Coronary artery (tissue), 2 donors: ENCODE results near the gene USP53.
A peak's percentile ranks its signal among the peaks of the same experiment; 100 is the strongest.

Experiments
- DNase-seq: peaks from one replicate; pipeline ENCODE4 v3.0.0-alpha.2; 2017; ENCODE audit warnings: low spot score
- H3K27ac ChIP-seq, 2 donors: fragments of 200-600 bp; sonication (generic); one replicate each; pipeline ENCODE4 v1.5.1; 2016 to 2019
- H3K4me3 ChIP-seq: fragments of 200-600 bp; sonication (generic); 2 replicates; pipeline ENCODE4 v1.5.1; 2016; ENCODE audit warnings: mild to moderate bottlenecking, moderate library complexity
- TF ChIP-seq, protein P1 (sequence below): fragments of 200-600 bp; sonication (generic); IDR thresholded peaks from one replicate; pipeline ENCODE4 v1.5.1; 2019; ENCODE audit warnings: antibody characterized with exemption

USP53 gene

DNA sequence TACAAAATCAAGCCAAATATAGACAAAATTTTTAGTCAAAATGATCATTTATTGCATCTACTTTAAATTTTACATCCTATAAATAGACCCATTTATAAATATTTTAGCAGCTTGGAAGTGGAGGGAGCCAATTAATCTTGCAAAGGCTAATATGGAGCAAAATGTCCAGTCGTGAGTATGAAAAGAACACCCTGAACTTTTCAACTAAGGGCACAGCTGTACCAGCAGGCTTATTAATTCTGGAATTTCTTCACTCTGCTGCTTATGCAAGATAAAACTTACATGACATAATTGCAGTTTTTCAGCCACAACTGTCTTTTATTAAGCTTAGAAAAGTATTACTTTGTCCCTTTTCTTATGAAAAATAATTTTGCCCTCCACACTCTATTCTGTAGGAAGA, 22.9 kb upstream of the USP53 start:
- TF ChIP-seq, protein P1, sequence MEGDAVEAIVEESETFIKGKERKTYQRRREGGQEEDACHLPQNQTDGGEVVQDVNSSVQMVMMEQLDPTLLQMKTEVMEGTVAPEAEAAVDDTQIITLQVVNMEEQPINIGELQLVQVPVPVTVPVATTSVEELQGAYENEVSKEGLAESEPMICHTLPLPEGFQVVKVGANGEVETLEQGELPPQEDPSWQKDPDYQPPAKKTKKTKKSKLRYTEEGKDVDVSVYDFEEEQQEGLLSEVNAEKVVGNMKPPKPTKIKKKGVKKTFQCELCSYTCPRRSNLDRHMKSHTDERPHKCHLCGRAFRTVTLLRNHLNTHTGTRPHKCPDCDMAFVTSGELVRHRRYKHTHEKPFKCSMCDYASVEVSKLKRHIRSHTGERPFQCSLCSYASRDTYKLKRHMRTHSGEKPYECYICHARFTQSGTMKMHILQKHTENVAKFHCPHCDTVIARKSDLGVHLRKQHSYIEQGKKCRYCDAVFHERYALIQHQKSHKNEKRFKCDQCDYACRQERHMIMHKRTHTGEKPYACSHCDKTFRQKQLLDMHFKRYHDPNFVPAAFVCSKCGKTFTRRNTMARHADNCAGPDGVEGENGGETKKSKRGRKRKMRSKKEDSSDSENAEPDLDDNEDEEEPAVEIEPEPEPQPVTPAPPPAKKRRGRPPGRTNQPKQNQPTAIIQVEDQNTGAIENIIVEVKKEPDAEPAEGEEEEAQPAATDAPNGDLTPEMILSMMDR = no peak
- H3K4me3 ChIP-seq = no peak overlapping the region
- H3K27ac ChIP-seq = no peak overlapping the region
- no peak for DNase-seq

DNA sequence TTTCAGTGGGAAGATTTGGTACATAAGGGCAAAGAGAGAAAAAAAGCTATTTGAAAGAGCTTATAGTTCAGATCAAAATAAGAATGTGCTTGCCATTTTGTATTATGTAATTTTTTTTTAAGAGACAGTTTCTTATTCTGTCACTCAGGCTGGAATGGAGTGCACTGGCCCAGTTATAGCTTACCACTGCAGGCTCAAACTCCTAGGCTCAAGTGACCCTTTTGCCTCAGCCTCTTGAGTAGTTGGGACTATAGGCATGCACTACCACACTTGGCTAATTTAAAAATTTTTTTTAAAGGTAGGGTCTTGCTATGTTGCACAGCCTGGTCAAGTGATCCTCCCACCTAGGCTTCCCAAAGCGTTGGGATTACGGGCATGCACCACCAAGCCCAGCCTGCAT, 22.2 kb upstream of the USP53 start:
- no peak overlapping the region for H3K4me3 ChIP-seq
- no peak for DNase-seq
- TF ChIP-seq, protein P1 = no peak
- H3K27ac ChIP-seq = no peak overlapping the region

DNA sequence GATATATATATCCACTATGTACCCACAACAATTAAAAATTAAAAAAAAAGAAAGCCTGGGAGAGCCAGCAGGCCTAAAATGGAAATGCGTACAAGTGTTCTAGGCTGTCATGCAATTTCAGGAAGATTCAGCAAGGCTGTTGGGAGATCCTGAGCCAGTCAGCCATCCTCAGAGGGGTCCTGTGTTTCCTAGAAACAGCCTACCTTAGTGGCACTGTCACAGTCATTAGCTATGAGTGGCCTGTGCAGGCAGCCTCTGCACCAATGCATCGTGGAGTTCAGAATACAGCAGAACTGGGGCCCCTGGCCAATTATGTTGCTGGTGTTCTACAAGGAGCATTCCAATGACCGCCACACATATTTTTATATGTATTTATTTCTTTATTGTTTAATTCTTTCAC, 21.0 kb upstream of the USP53 start:
- DNase-seq = no peak
- Histone ChIP-seq H3K27ac (no peak overlapping the region), H3K4me3 (no peak overlapping the region)
- TF ChIP-seq, protein P1 = no peak

DNA sequence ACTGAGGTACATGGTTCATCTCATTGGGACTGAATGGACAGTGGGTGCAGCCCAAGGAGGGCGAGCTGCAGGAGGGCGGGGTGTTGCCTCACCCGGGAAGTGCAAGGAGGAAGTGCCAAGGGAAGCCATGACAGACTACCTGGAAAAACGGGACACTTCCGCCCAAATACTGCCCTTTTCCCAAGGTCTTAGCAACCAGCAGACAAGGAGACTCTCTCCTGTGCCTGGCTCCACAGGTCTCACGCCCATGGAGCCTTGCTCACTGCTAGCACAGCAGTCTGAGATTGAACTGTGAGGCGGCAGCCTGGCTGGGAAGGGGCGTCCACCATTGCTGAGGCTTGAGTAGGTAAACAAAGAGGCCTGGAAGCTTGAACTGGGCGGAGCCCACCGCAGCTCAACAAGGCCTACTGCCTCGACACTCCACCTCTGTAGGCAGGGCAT, 14.7 kb upstream of the USP53 start:
- no peak for DNase-seq
- H3K4me3 ChIP-seq = no peak overlapping the region
- H3K27ac ChIP-seq = no peak overlapping the region
- TF ChIP-seq, protein P1 = no peak

DNA sequence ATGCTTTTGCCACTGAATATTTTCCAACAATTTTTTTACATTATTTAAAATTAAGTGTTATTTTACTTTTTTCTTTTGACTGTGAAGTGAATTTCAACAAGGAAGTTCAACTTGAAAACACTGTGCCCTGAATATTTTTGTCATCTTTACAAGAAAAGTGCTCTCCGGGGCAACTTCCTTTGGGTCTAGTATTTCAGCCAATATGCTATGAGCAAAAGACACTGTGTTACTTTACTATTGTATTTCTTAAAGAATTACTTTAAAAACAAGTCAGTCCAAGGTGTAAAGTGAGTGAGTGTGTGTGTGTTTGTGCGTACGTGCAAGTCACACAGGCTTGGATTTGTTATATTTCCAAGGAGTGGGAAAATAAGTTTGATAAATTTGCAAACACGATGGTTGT, 7.6 kb upstream of the USP53 start:
- no peak for DNase-seq
- no peak overlapping the region for H3K4me3 ChIP-seq
- peak overlapping the region; percentile 9 to 53 for H3K27ac ChIP-seq
- TF ChIP-seq, protein P1 = no peak

DNA sequence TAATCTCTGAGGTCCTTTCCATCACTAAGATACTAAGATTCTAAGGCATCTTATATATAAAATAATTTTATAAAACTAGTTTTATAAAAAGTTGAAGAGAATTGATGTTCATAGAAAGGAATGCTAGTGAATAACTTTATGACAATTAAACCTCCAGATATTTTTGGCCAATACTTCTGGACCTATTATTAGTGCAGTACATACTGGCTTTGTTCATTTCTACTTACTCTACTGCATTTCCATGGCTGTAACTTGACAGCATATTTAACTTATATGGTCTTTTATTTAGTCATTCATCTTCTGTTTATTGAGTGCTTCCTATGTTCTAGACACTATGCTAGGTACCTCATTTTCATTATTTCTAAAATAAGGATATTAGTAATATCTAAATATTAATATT, 6.8 kb upstream of the USP53 start:
- no peak for DNase-seq
- Histone ChIP-seq H3K27ac (no peak overlapping the region), H3K4me3 (no peak overlapping the region)
- TF ChIP-seq, protein P1 = no peak

DNA sequence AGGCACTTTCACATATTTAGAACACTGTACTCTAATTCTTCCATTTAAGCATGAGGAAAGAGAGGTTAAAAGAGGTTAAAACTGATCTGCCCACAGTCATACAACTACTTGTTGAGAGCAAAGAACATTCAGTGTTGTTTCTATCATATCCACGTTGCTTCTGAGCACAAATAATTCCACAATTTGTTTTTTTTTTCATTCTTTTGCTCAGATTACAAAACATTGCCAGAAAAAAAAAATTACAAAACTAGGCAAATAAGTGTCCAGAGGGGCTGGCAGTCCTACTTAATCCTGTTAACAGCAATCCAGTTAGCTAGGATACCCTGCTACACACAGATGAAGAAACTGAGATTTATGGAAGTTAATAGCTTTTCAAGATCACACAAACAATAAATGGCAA, 6.3 kb upstream of the USP53 start:
- TF ChIP-seq, protein P1 = no peak
- Histone ChIP-seq H3K27ac (peak overlapping the region in 1 of 2 donors; percentile 57), H3K4me3 (no peak overlapping the region)
- no peak for DNase-seq
